Stimulated activated CD4-positive, alpha-beta T cell treated with anti-CD3 and anti-CD28 coated beads, Interleukin-12 subunit alpha, Interleukin-12 subunit beta, amount 100 ng/mL, for 4 hours (primary cell): Measurements from ENCODE around the gene PPP2R3A.

Experiments
- DNase-seq: peaks from one replicate; pipeline ENCODE4 v3.0.0-alpha.2; 2020

Gene PPP2R3A

DNA sequence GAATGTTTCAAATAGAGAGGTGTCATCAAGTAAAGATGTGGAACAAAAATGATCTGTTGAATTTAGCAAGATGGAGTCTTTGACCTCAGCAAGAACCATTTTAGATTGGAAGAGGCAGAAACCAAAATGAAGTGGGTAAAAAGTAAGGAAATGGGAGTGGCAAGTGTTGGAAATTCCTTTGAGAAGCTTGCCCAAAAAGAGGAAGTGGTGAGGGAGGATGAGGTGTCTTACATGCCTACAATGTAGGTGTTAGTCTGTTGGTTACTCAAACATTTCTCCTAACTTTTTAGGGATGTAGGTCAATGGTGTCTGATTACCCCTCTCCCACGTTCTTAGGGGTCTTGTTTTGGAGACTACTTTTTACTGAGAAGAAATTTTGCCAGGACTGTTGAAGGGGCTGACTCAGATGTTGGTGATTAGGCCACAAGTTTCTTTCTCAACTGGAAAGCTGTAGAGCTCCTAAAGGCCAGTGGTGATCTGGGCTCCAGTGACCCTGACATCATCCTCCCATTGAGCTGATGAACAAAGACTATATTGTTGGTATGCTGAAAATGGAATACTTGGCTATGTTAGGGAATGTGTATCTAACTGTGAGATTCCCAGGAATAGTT is 5.1 kb downstream of the PPP2R3A start:
- DNase-seq = no peak

GRCh38 chr3:135973841-135974240 is 8.3 kb downstream of the PPP2R3A start:
- no peak for DNase-seq

GRCh38 chr3:135975053-135975452 is 9.5 kb downstream of the PPP2R3A start:
- DNase-seq = no peak

DNA sequence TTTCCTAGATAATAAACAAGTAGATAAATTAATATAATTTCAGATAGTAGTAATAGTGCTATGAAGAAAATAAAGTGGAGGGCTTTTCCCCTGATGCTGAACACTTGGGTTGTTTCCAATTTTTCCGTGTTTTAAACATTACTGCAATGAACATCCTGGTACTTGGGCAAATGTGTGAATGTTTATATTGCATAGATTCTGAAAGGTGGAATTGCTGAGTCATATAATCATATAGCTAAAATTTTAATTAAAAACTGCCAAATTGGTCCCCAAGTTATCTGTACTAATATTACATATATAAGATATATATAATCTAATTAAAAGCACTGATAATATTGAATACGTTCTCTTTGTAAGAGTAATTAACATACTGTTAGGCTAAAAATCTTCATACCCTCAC is 10.0 kb downstream of the PPP2R3A start:
- DNase-seq = no peak

- no peak for DNase-seq
Observed at GRCh38 chr3:135980343-135980742, 14.8 kb downstream of the PPP2R3A start.

DNA sequence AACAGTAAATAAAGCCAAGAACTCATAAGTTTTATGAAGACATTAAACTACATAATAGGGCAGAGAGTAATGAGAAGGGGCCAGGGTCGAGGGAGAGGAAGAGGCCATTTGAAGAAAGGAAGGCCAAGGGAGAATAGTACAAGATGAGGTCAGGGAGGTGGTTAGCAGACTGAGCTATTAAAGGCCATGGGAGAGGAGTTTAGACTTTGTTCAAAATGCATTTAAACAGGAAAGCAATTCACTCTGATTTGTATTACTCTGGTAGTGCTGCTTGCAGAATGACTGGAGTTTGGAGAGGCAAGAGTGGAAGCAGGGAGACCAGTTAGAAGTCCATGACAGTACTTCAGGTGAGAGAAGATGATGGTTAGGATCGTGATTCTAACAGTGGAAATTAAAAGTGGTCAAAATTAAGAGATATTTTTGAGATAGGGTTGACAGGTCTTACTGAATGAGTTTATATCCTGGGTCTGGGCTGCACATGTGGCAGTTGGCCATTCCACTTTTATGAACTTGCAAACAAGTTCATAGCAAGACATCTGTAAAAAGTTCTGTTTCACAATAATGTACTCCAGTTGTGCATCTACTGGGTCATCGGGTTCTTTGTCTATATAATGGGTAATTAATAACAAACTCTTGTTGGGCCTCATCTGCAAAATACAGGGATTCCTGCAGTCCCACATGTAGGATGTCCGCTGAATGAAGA is 16.3 kb downstream of the PPP2R3A start:
- no peak for DNase-seq

- DNase-seq = no peak
Observed at GRCh38 chr3:135982404-135982761, 16.9 kb downstream of the PPP2R3A start.

- no peak for DNase-seq
Observed at GRCh38 chr3:135982922-135983581, 17.5 kb downstream of the PPP2R3A start.

DNA sequence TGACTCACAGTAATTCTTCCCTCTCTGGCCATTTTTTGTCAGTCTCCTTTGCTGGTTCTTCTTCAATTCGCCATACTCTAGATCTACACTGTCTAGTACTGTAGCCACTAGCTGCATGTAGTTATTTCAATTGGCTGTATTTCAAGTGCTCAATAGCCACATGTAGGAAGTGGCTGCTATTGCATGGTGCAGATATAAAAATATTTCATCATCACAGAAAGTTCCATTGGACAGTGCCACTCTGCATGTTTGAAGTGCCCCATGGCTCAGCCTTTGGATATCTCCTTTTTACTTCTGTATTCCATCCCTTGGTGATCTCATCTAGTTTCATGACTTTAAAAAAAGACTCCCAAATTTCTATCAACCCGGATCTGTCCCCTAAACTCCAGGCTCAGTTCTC is 22.1 kb downstream of the PPP2R3A start:
- DNase-seq = no peak

GRCh38 chr3:135989242-135989641 is 23.7 kb downstream of the PPP2R3A start:
- DNase-seq = no peak

DNA sequence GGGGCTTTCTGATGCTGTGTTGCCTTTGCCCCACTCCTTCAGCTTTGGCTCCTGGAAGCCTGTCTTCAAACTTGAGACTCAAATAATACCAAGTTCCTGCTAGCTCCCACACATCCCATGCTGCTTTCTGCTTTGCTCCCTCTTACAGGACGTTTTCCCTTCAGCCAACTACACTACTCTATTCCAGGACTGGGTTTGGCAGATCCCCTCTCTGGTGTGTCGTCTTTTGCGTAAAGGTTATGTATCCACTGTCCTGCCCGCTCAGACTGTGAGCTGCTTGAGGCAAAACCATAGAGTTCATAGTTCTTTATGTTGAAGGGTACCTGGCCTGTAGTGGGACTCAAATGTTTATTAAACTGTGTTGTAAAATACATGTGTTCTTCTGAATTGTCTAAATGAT is 25.4 kb downstream of the PPP2R3A start:
- no peak for DNase-seq

DNA sequence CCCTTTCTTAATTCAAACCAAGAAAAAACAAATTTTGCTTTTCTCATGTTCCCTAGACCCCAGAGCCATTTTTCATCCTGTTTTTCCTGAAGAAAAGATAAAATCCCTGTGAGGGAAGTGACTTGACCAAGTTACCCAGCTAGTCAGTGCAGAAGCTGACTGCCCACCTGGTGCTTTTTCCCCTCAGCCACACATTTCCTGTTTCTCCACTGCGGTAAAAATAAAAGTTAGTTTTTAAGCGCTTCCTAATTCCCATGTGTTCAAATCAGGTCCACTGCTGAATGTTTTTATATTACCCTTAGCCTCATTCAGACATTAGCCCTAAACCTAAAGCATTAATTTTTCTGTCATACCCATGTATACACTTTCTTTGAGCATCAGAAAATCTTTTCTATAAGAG is 26.1 kb downstream of the PPP2R3A start:
- no peak for DNase-seq

- no peak for DNase-seq
Observed at GRCh38 chr3:135992072-135992471, 26.5 kb downstream of the PPP2R3A start.

GRCh38 chr3:135994708-135995337 is 29.3 kb downstream of the PPP2R3A start:
- no peak for DNase-seq

DNA sequence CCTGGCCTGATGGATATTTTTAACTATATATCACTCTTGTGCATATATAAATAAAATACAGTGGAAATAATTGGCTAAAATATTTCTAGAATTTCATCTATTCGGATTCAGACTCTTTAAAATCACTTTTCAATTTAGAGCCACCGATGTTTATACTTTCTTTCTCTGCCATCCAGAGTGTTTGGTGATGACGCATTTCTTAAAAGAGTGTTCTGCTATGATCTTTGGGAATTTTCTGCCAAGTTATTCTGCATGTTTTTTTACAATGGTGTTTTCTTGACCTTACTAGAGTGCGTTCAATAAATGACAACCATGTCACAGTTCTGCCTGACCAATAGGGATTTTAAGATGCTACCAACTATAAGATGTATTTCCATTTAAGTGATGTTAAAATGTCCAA is 30.2 kb downstream of the PPP2R3A start:
- no peak for DNase-seq

- DNase-seq = no peak
Observed at GRCh38 chr3:135997554-135998320, 32.2 kb downstream of the PPP2R3A start.

GRCh38 chr3:136008221-136008620 is 42.7 kb downstream of the PPP2R3A start:
- no peak for DNase-seq

DNA sequence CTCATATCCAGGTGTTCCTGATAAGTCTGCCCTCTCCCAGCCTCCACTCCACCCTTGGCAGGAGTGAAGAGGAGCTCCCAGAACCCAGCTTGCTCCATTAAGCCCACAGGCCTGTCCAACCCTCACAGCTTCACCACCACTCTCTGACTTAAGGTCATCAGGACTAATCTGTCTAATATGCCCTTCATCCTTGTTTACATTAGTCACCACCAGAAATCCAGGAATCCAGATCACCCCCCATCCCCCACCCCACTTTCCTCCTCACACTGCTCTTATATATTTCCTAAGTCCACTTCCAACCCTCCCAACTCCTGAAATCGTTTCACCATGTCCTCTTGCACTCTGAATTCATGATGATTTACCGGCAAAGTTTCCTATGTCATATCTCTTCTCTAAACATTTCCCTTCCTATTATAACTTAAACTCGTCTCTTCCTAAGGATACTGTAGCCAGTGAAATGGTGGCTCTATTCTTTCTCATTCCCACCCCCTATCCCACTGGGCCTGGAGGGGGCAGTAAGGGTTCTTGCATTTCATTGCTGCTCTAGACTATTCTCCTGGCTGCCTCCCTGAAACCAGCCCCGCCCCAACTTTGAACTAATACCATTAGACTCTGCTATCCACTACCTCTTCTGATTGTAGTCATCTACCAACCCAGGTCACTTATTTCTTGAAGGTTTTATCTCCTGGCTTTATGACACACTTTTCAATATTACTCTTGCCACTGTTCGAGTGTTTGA is 43.4 kb downstream of the PPP2R3A start:
- DNase-seq = no peak

- no peak for DNase-seq
Observed at GRCh38 chr3:136018876-136019275, 53.3 kb downstream of the PPP2R3A start.

DNA sequence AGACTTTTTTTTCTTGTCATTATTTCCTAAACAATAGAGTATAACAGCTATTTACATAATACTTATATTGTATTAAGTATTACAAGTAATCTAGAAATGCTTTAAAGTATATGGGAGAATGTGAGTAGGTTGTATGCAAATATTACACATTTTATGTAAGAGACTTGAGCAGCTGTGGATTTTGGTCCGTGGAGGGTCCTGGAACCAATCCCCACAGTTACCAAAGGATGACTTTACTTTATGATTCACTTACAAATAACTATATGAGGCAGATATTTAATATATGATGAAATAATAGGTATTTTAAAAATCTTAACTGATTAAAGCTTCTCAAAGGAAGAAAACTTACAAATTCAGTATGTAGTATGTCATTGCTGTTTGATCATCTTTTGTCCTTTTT is 56.3 kb downstream of the PPP2R3A start:
- no peak for DNase-seq

DNA sequence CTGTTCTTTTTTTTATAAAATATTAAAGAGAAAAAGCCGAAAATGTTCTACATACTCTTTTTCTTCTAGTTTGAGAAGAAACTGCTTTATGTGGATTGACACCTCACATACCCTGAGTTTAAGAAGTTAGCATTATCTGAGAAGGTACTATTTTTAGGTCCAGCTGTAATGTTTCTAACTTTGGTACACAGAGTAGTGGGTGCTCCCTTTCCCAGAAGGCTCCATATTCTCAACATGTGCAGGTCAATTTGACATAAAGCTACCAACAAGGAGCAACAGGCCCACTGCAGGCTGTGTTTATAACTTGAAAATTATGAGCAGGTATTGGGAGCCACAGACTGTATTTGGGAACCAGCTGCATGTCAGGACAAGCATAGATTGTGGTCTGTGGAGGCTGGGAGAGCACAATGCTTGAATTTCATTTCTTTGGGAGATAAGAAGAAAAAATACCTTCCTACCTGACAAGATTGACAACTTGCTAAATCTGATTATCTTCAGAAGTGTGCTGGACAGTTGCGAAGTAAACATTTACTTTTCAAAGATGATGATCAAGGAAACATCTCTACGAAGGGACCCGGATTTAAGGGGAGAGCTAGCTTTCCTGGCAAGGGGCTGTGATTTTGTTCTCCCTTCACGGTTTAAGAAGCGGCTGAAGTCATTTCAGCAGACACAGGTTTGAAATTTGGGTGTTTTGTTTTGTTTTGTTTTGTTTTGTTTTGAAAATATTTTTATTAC is 57.2 kb downstream of the PPP2R3A start:
- no peak for DNase-seq
